GM12878 (cell line): ENCODE measurements around the gene MLLT3. TPM values are rescaled to one million over a fixed set of nuclear protein-coding genes. Genes with fewer than 3 reads are reported as not detected.

Experiments used
- ATAC-seq: fragments of 200-7000 bp; cut with Tn5 transposase; 3 replicates; pipeline ENCODE4 v1.9.1; 2020; ENCODE audit warnings: mild to moderate bottlenecking, moderate library complexity
- BruUV-seq: library from RNA; stranded (reverse); fragments of 400-500 nt; replicated peaks from 2 replicates; lab custom pipeline; 2021; lab: Mats Ljungman, UMichigan
- CTCF ChIA-PET: fragments of 300-600 bp; sonication (Branson Sonifier 250); formaldehyde crosslinking; extraction: SDS; loops from one replicate; lab custom pipeline; 2021; ENCODE audit warnings: inconsistent platforms; lab: Yijun Ruan, JAX
- POLR2A ChIA-PET: fragments of 350-600 bp; formaldehyde crosslinking; extraction: SDS; loops from one replicate; lab custom pipeline; 2021; ENCODE audit warnings: inconsistent platforms; lab: Charles Lee
- RAD21 ChIA-PET: fragments of 300-600 bp; sonication (Branson Sonifier 250); formaldehyde crosslinking; loops from one replicate; lab custom pipeline; 2023; ENCODE audit warnings: antibody characterized with exemption; ENCODE audit not compliant: unreplicated experiment; lab: Charles Lee
- SMC1A ChIA-PET: fragments of 300-600 bp; sonication (Branson Sonifier 250); formaldehyde crosslinking; loops from one replicate; lab custom pipeline; 2023; ENCODE audit not compliant: unreplicated experiment, uncharacterized antibody; lab: Charles Lee
- DNase-seq: peaks from one replicate; pipeline ENCODE4 v3.0.0-alpha.2; 2011; ENCODE audit warnings: low read depth, low spot score
- FAIRE-seq: peaks from 3 replicates; lab custom pipeline; 2011; peaks lifted over from hg19 to GRCh38; lab: Jason Lieb, UNC
- H2AFZ ChIP-seq: 2 replicates; pipeline ENCODE4 v1.6.0; 2011; ENCODE audit warnings: low read depth, low read length, control low read depth; ENCODE audit not compliant: control insufficient read depth
- H3K27ac ChIP-seq: 2 replicates; pipeline ENCODE4 v1.5.1; 2011; ENCODE audit warnings: control low read depth; ENCODE audit not compliant: control insufficient read depth, insufficient read depth
- H3K27me3 ChIP-seq, 2 experiments: replicated peaks in 1 of 2; 2 replicates each; pipeline versions ENCODE4 v1.6.0 to v1.6.1; 2011; ENCODE audit warnings: low read length in 1 of 2; ENCODE audit not compliant: control insufficient read depth in 2 of 2, insufficient read depth in 2 of 2
- H3K36me3 ChIP-seq, 2 experiments: 2 replicates each; pipeline ENCODE4 v1.5.1; 2011; ENCODE audit warnings: low read length in 1 of 2; ENCODE audit not compliant: control insufficient read depth in 2 of 2, insufficient read depth in 2 of 2
- H3K4me1 ChIP-seq: 2 replicates; pipeline ENCODE4 v1.6.1; 2011; ENCODE audit warnings: mild to moderate bottlenecking, low read length, moderate library complexity, mixed read lengths; ENCODE audit not compliant: control insufficient read depth, insufficient read depth
- H3K4me2 ChIP-seq: 2 replicates; pipeline ENCODE4 v1.6.0; 2011; ENCODE audit warnings: control low read depth; ENCODE audit not compliant: control insufficient read depth, insufficient read depth
- H3K4me3 ChIP-seq: fragments of 200-600 bp; sonication (generic); 2 replicates; pipeline ENCODE4 v1.5.1; 2016
- H3K79me2 ChIP-seq: 2 replicates; pipeline ENCODE4 v1.6.0; 2011; ENCODE audit warnings: low read length; ENCODE audit not compliant: control insufficient read depth, insufficient read depth
- H3K9ac ChIP-seq: 2 replicates; pipeline ENCODE4 v1.8.0; 2011; ENCODE audit warnings: low read length, control low read depth, mixed read lengths; ENCODE audit not compliant: control insufficient read depth, insufficient read depth
- H3K9me3 ChIP-seq: replicated peaks from 3 replicates; pipeline ENCODE4 v1.5.1; 2011; ENCODE audit warnings: mild to moderate bottlenecking, low read length; ENCODE audit not compliant: control insufficient read depth, insufficient read depth
- H4K20me1 ChIP-seq: 2 replicates; pipeline ENCODE4 v1.6.0; 2011; ENCODE audit not compliant: control insufficient read depth, insufficient read depth
- BACH1 ChIP-seq: fragments of 450-650 bp; IDR thresholded peaks from 2 replicates; pipeline ENCODE4 v1.6.1; 2017; ENCODE audit warnings: mild to moderate bottlenecking, borderline replicate concordance
- BHLHE40 ChIP-seq, 2 experiments: fragments of 450-650 bp in 1 of 2; IDR thresholded peaks; 2 replicates each; pipeline ENCODE4 v1.6.1; 2011 to 2017; ENCODE audit warnings: low read depth in 2 of 2, borderline replicate concordance in 1 of 2, improper control_type of control experiment in 1 of 2, low read length in 1 of 2, mild to moderate bottlenecking in 1 of 2
- EGR1 ChIP-seq, 2 experiments: IDR thresholded peaks; 1 replicate in 1 of 2; 2 replicates in 1 of 2; pipeline ENCODE4 v1.6.1; 2011 to 2012; ENCODE audit warnings: low read depth in 2 of 2, low read length in 2 of 2, borderline replicate concordance in 1 of 2, mild to moderate bottlenecking in 1 of 2, moderate library complexity in 1 of 2
- ESRRA ChIP-seq: IDR thresholded peaks from 2 replicates; pipeline ENCODE4 v1.6.1; 2012; ENCODE audit warnings: mild to moderate bottlenecking, low read length, improper control_type of control experiment
- FOXM1 ChIP-seq: IDR thresholded peaks from 2 replicates; pipeline ENCODE4 v1.6.1; 2012; ENCODE audit warnings: low read depth, mild to moderate bottlenecking, inconsistent platforms, low read length, moderate library complexity
- GATAD2B ChIP-seq: fragments of 450-650 bp; conservative IDR thresholded peaks from 2 replicates; pipeline ENCODE4 v1.6.1; 2017; ENCODE audit warnings: low read depth, mild to moderate bottlenecking, moderate library complexity
- PAX5 ChIP-seq: IDR thresholded peaks from 2 replicates; pipeline ENCODE4 v1.6.1; 2011; ENCODE audit warnings: low read depth, low read length, borderline replicate concordance
- POLR2AphosphoS2 ChIP-seq: IDR thresholded peaks from 2 replicates; pipeline ENCODE4 v1.6.1; 2011; ENCODE audit warnings: low read depth, mild to moderate bottlenecking, low read length, improper control_type of control experiment, moderate library complexity
- STAT3 ChIP-seq: IDR thresholded peaks from 2 replicates; pipeline ENCODE4 v1.6.1; 2011; ENCODE audit warnings: low read depth, low read length, improper control_type of control experiment
- ZNF622 ChIP-seq: fragments of 450-650 bp; IDR thresholded peaks from 2 replicates; pipeline ENCODE4 v1.6.1; 2017; ENCODE audit warnings: mild to moderate bottlenecking, inconsistent platforms
- WGBS: methylation state at CpG from one replicate; pipeline ENCODE4 v1.1.6; 2016; ENCODE audit warnings: low lambda C conversion rate; ENCODE audit not compliant: insufficient replicate concordance, insufficient coverage; ENCODE audit errors: missing lambda C conversion rate; 5-methylcytosine and 5-hydroxymethylcytosine counted together
- in situ Hi-C: fragments of 300-500 bp; cut with MboI; formaldehyde crosslinking; loops from 9 replicates; pipeline ENCODE4 v1.14.3; 2018; ENCODE audit warnings: mixed read lengths
- intact Hi-C: fragments of 100-400 bp; cut with micrococcal nuclease; formaldehyde crosslinking; loops from one replicate; pipeline ENCODE4 v1.14.2; 2022; ENCODE audit not compliant: unreplicated experiment
- polyA plus RNA-seq, 11 experiments: library from polyadenylated mRNA; depleted of rRNA in 4 of 11; unstranded in 6 of 11; stranded (reverse) in 5 of 11; fragments of >200 nt; fragmentation: Nextera tagmentation in 4 of 11; fragmentation: Illumina TruSeq in 1 of 11; extraction: Ambion mirVana in 4 of 11; extraction: Trizol in 1 of 11; gene quantifications; 1 replicate in 1 of 11; 2 replicates in 10 of 11; pipeline versions ENCODE4 v1.2.1 to v1.2.3, GENCODE V29; 2011 to 2016; ENCODE audit warnings: inconsistent platforms in 2 of 11, missing spikeins in 2 of 11, low read depth in 1 of 11
- total RNA-seq, 4 experiments: library from RNA; depleted of rRNA in 3 of 4; stranded (reverse); fragments of >200 nt in 3 of 4; fragmentation: Illumina TruSeq in 1 of 4; extraction: Trizol in 1 of 4; gene quantifications; 2 replicates each; pipeline versions ENCODE4 v1.2.1 to v1.2.3, GENCODE V29; 2013 to 2021
- TF ChIP-seq, protein P1 (sequence below): fragments of 450-650 bp; formaldehyde crosslinking; IDR thresholded peaks from 2 replicates; pipeline ENCODE4 v1.4.0; 2020; ENCODE audit warnings: mild to moderate bottlenecking, moderate library complexity

The MLLT3 gene
- total and polyA plus RNA-seq, 10 of the 15 experiments (the other 5 are each of a cell fraction or from before 2014, with no cell fraction given) = 17.7 to 72.3 (median 35.6) TPM

GRCh38 chr9:20309124-20309523 is 313.2 kb downstream of the MLLT3 start:
- Histone ChIP-seq H3K4me3 (no peak overlapping the region), H3K79me2 (no peaks in the 10 kb centered on the region), H3K9ac (no peak overlapping the region), H3K36me3 (no peaks in the 10 kb centered on the region), H3K27ac (no peak overlapping the region), H3K4me2 (no peak overlapping the region), H3K4me1 (no peaks in the 10 kb centered on the region), H3K27me3 (no peaks in the 10 kb centered on the region; a peak in 1 of 4 replicates), H2AFZ (no peak overlapping the region)
- ATAC-seq (no peak), FAIRE-seq (no peak)
- WGBS = 33% methylated on average over 4 of the region's 4 CpGs
- ChIA-PET SMC1A (no interaction called here), CTCF (no interaction called here), RAD21 (no interaction called here)
- in situ Hi-C loops = no loop called here
- BruUV-seq = no TSS peak
- TF ChIP-seq ESRRA (no peak), PAX5 (no peak), STAT3 (no peak), EGR1 (IDR thresholded peaks at IDR 0.05; ENCODE audit: borderline replicate concordance in 1 of 2, low read depth in 2 of 2, low read length in 2 of 2) (no peak), BHLHE40 (IDR thresholded peaks at IDR 0.05; ENCODE audit: borderline replicate concordance in 1 of 2, low read depth in 2 of 2, low read length in 1 of 2) (no peak), ZNF622 (no peak), FOXM1 (no peak), GATAD2B (no peak), POLR2AphosphoS2 (no peak), BACH1 (no peak)
- TF ChIP-seq, protein P1, sequence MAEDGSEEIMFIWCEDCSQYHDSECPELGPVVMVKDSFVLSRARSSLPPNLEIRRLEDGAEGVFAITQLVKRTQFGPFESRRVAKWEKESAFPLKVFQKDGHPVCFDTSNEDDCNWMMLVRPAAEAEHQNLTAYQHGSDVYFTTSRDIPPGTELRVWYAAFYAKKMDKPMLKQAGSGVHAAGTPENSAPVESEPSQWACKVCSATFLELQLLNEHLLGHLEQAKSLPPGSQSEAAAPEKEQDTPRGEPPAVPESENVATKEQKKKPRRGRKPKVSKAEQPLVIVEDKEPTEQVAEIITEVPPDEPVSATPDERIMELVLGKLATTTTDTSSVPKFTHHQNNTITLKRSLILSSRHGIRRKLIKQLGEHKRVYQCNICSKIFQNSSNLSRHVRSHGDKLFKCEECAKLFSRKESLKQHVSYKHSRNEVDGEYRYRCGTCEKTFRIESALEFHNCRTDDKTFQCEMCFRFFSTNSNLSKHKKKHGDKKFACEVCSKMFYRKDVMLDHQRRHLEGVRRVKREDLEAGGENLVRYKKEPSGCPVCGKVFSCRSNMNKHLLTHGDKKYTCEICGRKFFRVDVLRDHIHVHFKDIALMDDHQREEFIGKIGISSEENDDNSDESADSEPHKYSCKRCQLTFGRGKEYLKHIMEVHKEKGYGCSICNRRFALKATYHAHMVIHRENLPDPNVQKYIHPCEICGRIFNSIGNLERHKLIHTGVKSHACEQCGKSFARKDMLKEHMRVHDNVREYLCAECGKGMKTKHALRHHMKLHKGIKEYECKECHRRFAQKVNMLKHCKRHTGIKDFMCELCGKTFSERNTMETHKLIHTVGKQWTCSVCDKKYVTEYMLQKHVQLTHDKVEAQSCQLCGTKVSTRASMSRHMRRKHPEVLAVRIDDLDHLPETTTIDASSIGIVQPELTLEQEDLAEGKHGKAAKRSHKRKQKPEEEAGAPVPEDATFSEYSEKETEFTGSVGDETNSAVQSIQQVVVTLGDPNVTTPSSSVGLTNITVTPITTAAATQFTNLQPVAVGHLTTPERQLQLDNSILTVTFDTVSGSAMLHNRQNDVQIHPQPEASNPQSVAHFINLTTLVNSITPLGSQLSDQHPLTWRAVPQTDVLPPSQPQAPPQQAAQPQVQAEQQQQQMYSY (CRISPR knock-in tag) = no peak
- TF ChIP-seq, all 136 proteins: peak for 0
- H4K20me1 ChIP-seq = no peaks in the 10 kb centered on the region
- no peaks in the 10 kb centered on the region for H3K9me3 ChIP-seq
- intact Hi-C loops = no loop called here
- POLR2A ChIA-PET = no interaction called here
- no peak for DNase-seq
